K562 (cell line): Measurements from ENCODE around the gene LETM1. TPM values are rescaled to one million over a fixed set of nuclear protein-coding genes. Genes with fewer than 3 reads are reported as not detected.

ENCODE experiments used
- CREBBP ChIP-seq: IDR thresholded peaks from one replicate; pipeline ENCODE4 v1.6.1; 2012; ENCODE audit warnings: low read depth, mild to moderate bottlenecking, control low read depth, inconsistent platforms, low read length
- E2F5 ChIP-seq: sonication (generic); formaldehyde crosslinking; IDR thresholded peaks from 2 replicates; pipeline ENCODE4 v1.8.0; 2022; ENCODE audit warnings: mild to moderate bottlenecking, missing genetic modification reagents
- RNF219 ChIP-seq: fragments of 250-450 bp; sonication (Bioruptor Pico); IDR thresholded peaks from 2 replicates; pipeline ENCODE4 v1.5.0; 2022; ENCODE audit warnings: mild to moderate bottlenecking
- STAG1 ChIP-seq: sonication (generic); formaldehyde crosslinking; IDR thresholded peaks from 2 replicates; pipeline ENCODE4 v1.5.0; 2020; ENCODE audit warnings: missing genetic modification reagents, borderline replicate concordance
- USF2 ChIP-seq: sonication (generic); formaldehyde crosslinking; IDR thresholded peaks from 2 replicates; pipeline ENCODE4 v1.5.0; 2020; ENCODE audit warnings: missing genetic modification reagents
- ZBTB43 ChIP-seq: sonication (generic); formaldehyde crosslinking; IDR thresholded peaks from 2 replicates; pipeline ENCODE4 v1.8.0; 2023; ENCODE audit warnings: mild to moderate bottlenecking, missing genetic modification reagents
- ZNF449 ChIP-seq: fragments of 250-450 bp; sonication (Bioruptor Pico); IDR thresholded peaks from 2 replicates; pipeline ENCODE4 v1.8.0; 2022; ENCODE audit warnings: moderate library complexity, mild to moderate bottlenecking, inconsistent platforms
- polyA plus RNA-seq, 8 experiments: library from polyadenylated mRNA; depleted of rRNA in 4 of 8; stranded (reverse) in 5 of 8; unstranded in 3 of 8; fragments of >200 nt; fragmentation: Nextera tagmentation in 2 of 8; fragmentation: Illumina TruSeq in 1 of 8; extraction: Ambion mirVana in 2 of 8; extraction: Trizol in 1 of 8; gene quantifications; 2 replicates each; pipeline versions ENCODE4 v1.2.1 to v1.2.3, GENCODE V29; 2011 to 2014; ENCODE audit warnings: inconsistent platforms in 1 of 8, missing spikeins in 1 of 8
- total RNA-seq, 7 experiments: library from RNA; depleted of rRNA in 6 of 7; stranded (reverse); fragments of >200 nt in 6 of 7; fragmentation: Illumina TruSeq in 2 of 7; extraction: Trizol in 2 of 7; gene quantifications; 2 replicates each; pipeline versions ENCODE4 v1.2.1 to v1.2.3, GENCODE V29; 2011 to 2021; ENCODE audit warnings: low replicate concordance in 1 of 7

The LETM1 gene
- total and polyA plus RNA-seq, 9 of the 15 experiments (the other 6 are each of a cell fraction or from before 2014, with no cell fraction given), result 3.9 to 109 (median 35.0) TPM

DNA sequence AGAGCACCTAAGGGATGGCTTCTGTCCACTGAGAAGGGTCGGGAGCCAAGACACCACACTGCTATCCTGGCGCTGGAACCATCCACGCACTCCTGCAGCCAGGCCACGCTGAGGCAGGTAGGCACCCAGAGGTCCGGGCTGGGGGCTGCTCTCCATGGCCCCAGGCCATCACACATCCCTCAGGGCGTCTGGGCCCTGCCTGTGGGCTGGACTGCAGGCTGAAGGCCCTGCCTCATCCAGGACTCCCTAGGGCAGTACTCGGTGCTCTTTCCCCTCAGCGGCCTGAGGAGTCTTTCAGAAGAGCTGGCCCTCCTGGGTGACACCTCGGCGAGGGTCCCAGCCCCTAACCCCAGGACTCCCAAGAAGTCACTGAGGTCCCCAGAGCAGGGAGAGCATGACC lies 45.2 kb downstream of the LETM1 start (continued):
- TF ChIP-seq USF2 (no peak), ZNF449 (no peak), STAG1 (CRISPR knock-in tag) (no peak), E2F5 (CRISPR knock-in tag) (no peak), RNF219 (CRISPR knock-in tag) (no peak), CREBBP (no peak), ZBTB43 (CRISPR knock-in tag) (no peak)
